ENCODE results near the gene IFT122. TPM values are rescaled to one million over a fixed set of nuclear protein-coding genes. Genes with fewer than 3 reads are reported as not detected.

The IFT122 gene
- total and polyA plus RNA-seq, 2 of the 4 experiments (the other 2 are of a cell fraction) = 16.8 to 28.0 TPM

- Histone ChIP-seq H3K27ac (ENCODE audit: insufficient read depth, low read length) (no peak overlapping the region), H3K27me3 (ENCODE audit: control insufficient read depth, insufficient read depth, low read length) (no peaks in the 10 kb centered on the region), H3K4me3 (ENCODE audit: insufficient read depth, low read depth, low read length) (no peak overlapping the region), H2BK20ac (ENCODE audit: low read depth, low read length) (no peak overlapping the region), H3K14ac (replicated peaks; ENCODE audit: low read depth, low read length) (no peak overlapping the region), H3K56ac (ENCODE audit: extremely low read depth, insufficient read depth, low read length) (no peak overlapping the region), H3K9me1 (ENCODE audit: insufficient read depth, low read length) (peaks cover 21% of the 10 kb centered on the region), H3K9ac (ENCODE audit: low read depth, low read length) (no peak overlapping the region), H3K4me2 (ENCODE audit: low read depth, low read length) (no peak overlapping the region), H3K23ac (ENCODE audit: low read depth, low read length) (no peak overlapping the region), H2BK15ac (ENCODE audit: low read depth, low read length) (no peak overlapping the region), H3K9me3 (ENCODE audit: control insufficient read depth, insufficient read depth, low read length) (no peaks in the 10 kb centered on the region), H3K36me3 (ENCODE audit: control insufficient read depth, insufficient read depth, low read length) (peaks cover 32% of the 10 kb centered on the region), H3K4ac (ENCODE audit: low read depth, low read length) (peak overlapping the region; percentile 98; the same call in 1 of the 2 replicates), H2AK9ac (replicated peaks; ENCODE audit: low read depth, low read length, poor library complexity) (no peak overlapping the region), H3K18ac (ENCODE audit: low read depth, low read length) (no peak overlapping the region), H2BK5ac (ENCODE audit: low read depth, low read length, poor library complexity, severe bottlenecking) (no peak overlapping the region), H4K91ac (ENCODE audit: insufficient read depth, low read depth, low read length) (no peak overlapping the region), H2AFZ (replicated peaks; ENCODE audit: low read length, poor library complexity) (no peak overlapping the region), H3K4me1 (ENCODE audit: control insufficient read depth, insufficient read depth, low read length) (peaks cover 37% of the 10 kb centered on the region), H2BK120ac (ENCODE audit: low read depth, low read length) (peak overlapping the region; percentile 47; the same call in 1 of the 2 replicates), H4K8ac (ENCODE audit: low read depth in 2 of 2, low read length in 2 of 2) (peak overlapping the region in 1 of 2 experiments; percentile 20; a peak in 1 of 4 replicates), H2AK5ac (ENCODE audit: low read depth, low read length) (peak overlapping the region; percentile 87; the same call in 1 of the 2 replicates), H4K20me1 (ENCODE audit: insufficient read depth, low read length) (no peaks in the 10 kb centered on the region), H4K5ac (ENCODE audit: low read depth, low read length) (no peak overlapping the region), H3K79me1 (ENCODE audit: low read depth in 1 of 2, low read length in 2 of 2) (peaks cover 13 to 41% of the 10 kb centered on the region in 2 experiments; a peak in 3 of 4 replicates)
- DNase-seq (no peak), ATAC-seq (ENCODE audit: low read depth) (no peak)
- 75% methylated on average over 10 of the region's 31 CpGs; no CpG with 5 or more reads in 1 of the 2 experiments for WGBS, 2 experiments (ENCODE audit: extremely low coverage in 2 of 2, insufficient read length in 1 of 2)
- intact Hi-C loops (cut with micrococcal nuclease) (no loop called here), in situ Hi-C loops (cut with MboI; ENCODE audit: low sequenced_read_pairs) (no loop called here), dilution Hi-C loops (cut with HindIII; ENCODE audit: low sequenced_read_pairs, unreplicated experiment) (no loop called here)
- CTCF ChIA-PET = no interaction called here
- POLR2A ChIA-PET (ENCODE audit: unreplicated experiment) = no interaction called here
- BruUV-seq (replicated peaks) = no TSS peak
- no peak for TF ChIP-seq RCOR1 (IDR thresholded peaks at IDR 0.05; ENCODE audit: insufficient replicate concordance, low read length)
- no peak for TF ChIP-seq MAFK (IDR thresholded peaks at IDR 0.05; ENCODE audit: low read depth, low read length)
- no peak for TF ChIP-seq CHD1 (IDR thresholded peaks at IDR 0.05; ENCODE audit: low read depth, low read length)
- no peak for TF ChIP-seq FOS (IDR thresholded peaks at IDR 0.05; ENCODE audit: low read depth, low read length)
- no peak for TF ChIP-seq USF2 (IDR thresholded peaks at IDR 0.05; ENCODE audit: low read depth, low read length)
- TF ChIP-seq MAZ (IDR thresholded peaks at IDR 0.05; ENCODE audit: borderline replicate concordance, low read depth, low read length) = no peak
- no peak for TF ChIP-seq POLR2A (IDR thresholded peaks at IDR 0.05; ENCODE audit: low read depth, low read length)
- no peak for TF ChIP-seq NFE2L2 (IDR thresholded peaks at IDR 0.05; ENCODE audit: low read depth, low read length)
- TF ChIP-seq CTCF (conservative IDR thresholded peaks at IDR 0.05; ENCODE audit: low read depth, low read length) = no peak
- TF ChIP-seq BHLHE40 (IDR thresholded peaks at IDR 0.05; ENCODE audit: low read depth, low read length) = no peak
- TF ChIP-seq ELK1 (IDR thresholded peaks at IDR 0.05; ENCODE audit: borderline replicate concordance, low read depth, low read length) = no peak
- TF ChIP-seq CEBPB (IDR thresholded peaks at IDR 0.05; ENCODE audit: low read depth, low read length) = no peak
- no peak for TF ChIP-seq MXI1 (IDR thresholded peaks at IDR 0.05; ENCODE audit: borderline replicate concordance, low read depth, low read length)
- no peak for TF ChIP-seq SMC3 (IDR thresholded peaks at IDR 0.05; ENCODE audit: low read depth, low read length)
- no peak for TF ChIP-seq RFX5 (IDR thresholded peaks at IDR 0.05; ENCODE audit: low read depth, low read length)
- TF ChIP-seq RAD21 (IDR thresholded peaks at IDR 0.05; ENCODE audit: low read length) = no peak
Measured at GRCh38 chr3:129556890-129557547, 117.0 kb downstream of the IFT122 start.

All from IMR-90 (cell line).